Central memory CD4-positive, alpha-beta T cell (primary cell): ENCODE data around the gene RPL22L1.
"Not testable (repeated sequence)": the region's sequence is repeated elsewhere in the genome, so short reads cannot be mapped to it uniquely, and the experiment has no call there.

ENCODE experiments used
- DNase-seq: peaks from one replicate; pipeline ENCODE4 v3.0.0; 2022
- total RNA-seq, 3 experiments: gene quantifications; one replicate each; lab custom pipeline; 2026; lab: John Stamatoyannopoulos, UW

RPL22L1 gene
- total RNA-seq = 20.7 to 121 (median 50.2) reads per million in 3 experiments

DNA sequence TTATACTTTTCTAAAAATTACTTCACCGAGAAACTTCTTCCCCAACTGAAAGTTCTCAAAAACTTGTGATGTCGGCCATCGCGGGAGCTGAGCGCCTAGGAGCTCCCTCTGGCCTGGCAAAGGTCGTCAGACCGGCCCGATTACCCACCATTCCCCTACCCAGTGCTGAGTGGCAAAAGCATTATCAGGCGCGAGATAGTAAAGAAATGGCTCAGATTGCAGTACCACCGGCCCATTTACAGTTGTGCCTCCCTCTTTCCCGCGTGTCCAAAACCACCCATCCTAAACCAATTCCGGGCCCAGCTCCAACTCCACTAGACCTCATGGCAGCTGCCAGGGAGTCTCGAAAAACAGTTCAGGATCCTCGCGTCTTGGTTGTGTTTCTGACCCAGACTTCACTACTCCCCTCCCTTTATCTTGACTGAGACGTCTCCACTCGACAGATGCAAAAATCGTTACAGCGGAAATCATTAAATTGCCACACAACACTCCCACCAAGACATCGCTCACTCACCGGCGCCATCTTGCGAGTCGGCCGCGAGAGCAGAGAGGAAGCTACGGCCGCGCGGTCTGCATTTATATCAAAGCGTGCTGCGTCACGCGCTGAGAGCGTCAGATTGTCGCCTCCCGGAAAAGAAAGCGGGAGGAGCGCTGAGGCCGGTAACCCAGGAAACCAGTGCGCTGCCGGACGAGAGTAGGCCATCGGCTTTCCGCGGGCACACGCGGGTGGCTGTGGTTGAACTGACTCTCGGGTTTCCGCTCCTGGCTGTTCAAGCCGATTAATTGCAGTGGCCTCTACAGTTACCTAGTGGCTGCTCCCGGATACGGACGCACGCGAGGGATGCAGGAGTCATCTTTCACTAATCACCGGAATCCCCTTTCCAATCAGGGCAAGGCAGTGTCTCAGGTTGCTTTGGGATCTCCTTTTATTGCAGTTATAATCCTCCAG lies at the start of gene RPL22L1:
Gene RPL22L1 (minus strand): TSS at position 551 of the 949 bp plus-strand sequence. CDS start 28 bp downstream, at position 523.
- DNase-seq = peak; percentile 93

DNA sequence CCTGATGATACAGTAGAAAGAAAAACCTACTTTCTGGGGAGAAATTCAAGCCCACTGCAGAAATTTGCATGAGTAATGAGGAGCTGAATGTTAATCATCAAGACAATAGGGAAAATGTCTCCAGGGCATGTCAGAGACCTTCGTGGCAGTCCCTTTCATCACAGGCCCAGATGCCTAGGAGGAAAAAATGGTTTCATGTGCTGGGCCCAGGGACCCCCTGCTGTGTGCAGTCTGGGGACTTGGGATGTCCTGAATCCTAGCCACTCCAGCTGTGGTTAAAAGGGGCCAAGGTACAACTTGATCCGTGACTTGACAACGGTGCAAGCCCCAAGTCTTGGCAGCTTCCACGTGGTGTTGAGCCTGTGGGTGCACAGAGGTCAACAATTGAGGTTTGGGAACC lies 48.7 kb upstream of the RPL22L1 start:
- DNase-seq = no peak

DNA sequence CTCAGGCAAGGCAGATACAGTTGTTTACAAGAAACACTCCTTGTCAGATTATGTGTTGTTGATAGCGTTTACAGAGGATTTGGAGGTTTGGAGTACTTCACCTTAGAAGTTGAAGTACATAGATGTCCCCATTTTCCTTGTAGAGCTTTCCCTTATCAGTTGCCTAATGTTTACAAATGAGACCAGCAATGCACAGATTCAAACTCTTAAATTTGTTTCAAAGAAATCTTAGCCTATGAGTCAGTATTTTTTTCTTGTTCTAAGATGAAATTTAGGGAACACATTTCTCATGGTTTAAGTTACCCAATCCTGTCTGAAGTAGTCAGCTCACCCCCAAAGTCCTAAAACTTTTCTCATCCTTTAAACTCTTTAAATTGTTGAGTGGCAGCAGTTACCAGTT lies 44.7 kb upstream of the RPL22L1 start:
- no peak for DNase-seq

DNA sequence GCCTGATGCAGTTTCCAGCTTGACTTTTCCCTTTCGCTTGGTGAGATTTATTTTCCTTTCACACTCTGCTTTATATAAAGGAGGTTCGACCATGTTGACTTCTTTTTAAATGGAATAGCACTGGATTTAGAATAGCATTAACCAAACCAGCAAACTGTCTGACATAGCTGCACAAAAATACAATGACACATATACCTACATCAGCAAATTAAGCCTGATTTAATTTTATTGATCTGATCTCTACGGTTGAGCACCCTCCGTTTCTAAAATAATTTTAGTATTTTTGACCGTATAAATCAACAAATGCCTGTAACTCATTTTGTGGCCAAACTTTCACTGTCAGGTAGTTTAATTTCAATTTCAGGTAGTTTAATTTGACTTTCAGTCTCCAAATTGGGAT lies 44.2 kb upstream of the RPL22L1 start:
- no peak for DNase-seq

DNA sequence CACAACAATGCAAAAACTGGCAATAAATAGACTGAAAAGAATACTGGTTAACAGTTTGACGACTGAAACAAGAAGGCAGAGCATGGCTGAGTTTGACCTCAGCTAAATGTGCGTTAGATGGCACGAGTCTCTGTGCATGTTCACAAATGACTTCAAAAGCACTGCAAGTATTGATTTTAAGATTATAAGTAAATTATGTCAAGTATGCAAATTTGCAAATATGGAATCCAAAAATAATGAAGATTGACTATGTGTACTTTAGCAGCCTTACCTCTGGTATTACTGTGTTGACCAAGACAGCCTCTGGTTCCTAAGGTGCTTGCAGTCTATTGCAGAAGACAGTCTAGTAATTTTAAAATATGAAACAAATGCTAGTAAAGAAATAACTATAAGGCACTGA lies 41.1 kb upstream of the RPL22L1 start:
- no peak for DNase-seq

DNA sequence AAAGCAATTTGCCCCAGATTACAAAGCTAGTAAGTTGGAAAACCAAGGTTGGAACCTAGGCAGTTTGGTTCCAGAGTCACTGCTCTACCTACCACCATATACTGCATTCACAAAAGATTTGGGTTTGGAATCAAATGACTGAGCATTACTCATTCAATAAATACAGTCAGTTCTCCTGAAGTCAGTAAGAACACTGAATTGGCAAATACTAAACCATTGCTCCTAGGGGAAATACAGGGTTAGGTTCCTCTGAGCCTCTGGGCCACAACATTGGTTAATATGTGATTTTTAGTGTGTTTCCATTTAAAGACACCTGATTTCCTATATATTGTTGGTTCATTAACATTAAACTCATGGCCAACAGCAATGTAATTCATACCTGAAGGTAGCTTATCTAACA lies 40.5 kb upstream of the RPL22L1 start:
- DNase-seq = no peak

DNA sequence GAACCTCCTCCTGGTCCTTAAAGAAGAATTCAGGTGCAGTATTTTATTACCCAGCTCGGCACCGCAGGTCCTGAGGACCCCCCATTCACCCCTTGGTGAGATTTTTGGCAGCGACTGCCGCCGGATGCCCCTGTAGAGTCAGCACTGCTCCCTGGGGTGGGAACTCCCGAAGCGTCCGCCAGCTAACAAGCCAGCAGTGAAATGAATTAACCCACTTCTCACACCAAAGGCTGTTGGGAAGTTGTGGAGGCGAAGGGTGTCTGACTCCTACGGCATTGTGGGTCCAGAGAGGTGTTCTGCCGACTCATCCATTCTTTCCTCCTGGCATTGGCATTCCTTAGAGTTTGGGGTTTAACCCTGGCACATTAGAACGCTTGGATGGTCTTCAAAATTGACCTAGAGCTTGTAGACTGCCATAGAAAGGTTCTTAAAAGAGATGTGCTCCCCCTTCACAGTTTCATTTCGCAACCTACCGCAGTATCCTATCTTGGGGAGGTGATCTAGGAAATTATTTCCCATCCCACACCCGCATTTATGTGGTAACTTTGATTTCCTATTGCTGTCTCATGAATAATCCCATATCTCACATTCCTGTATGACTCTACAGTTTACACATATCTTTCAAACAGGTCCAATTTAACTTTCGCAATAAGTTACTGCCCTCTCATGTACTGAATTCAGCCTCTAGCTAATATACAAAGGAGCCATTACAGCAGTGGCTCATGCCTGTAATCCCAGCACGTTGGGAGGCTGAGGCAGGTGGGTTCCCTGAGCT lies 39.3 kb upstream of the RPL22L1 start:
- no peak for DNase-seq

DNA sequence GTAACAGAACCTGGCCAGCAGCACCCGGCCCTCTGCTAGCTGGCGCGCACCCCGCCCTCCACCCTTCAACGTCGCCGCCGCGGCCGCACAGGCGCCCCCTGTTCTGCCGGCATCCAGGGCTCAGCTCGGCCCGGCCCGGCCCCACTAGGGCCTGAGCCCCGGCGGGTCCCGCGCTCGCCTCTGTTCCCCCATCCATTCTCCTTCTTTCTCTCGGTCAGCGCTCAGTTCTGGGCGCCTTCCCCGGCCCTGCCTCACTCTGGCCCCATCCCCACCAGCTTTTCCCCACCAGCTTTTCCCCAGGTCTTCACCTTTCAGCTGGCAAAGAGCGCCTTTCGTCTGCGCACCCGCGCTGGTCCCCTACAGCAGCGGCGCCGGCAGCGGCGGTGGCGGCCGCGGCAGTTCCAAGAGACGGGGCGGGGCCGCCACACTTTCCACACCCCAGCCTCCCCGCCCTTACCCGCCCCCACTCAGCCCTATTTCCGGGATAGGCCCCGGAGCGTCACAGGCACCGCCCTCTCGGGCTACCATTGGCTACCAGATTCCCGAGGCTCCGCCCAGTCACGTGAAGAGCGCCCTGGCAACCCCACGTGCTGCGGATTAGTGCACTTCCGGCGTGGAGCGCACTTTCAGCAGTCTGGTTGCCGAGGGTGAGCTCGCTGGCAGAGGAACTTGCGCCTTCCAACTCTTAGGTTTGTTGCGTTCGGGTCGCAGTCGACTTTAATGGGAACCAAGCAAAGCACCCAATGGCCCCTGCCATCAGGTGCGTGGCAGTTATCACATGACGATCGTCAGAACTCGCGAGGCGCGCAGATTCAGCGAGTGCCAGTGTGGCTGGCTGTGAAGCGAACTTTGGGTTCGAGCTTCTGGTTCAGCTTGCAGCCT lies 38.5 kb upstream of the RPL22L1 start, which contains the start of gene EIF5A2:
Gene EIF5A2 (minus strand): TSS at position 403 of the 882 bp plus-strand sequence. CDS start 831 bp downstream, outside the sequence.
- peak; percentile 94 for DNase-seq

DNA sequence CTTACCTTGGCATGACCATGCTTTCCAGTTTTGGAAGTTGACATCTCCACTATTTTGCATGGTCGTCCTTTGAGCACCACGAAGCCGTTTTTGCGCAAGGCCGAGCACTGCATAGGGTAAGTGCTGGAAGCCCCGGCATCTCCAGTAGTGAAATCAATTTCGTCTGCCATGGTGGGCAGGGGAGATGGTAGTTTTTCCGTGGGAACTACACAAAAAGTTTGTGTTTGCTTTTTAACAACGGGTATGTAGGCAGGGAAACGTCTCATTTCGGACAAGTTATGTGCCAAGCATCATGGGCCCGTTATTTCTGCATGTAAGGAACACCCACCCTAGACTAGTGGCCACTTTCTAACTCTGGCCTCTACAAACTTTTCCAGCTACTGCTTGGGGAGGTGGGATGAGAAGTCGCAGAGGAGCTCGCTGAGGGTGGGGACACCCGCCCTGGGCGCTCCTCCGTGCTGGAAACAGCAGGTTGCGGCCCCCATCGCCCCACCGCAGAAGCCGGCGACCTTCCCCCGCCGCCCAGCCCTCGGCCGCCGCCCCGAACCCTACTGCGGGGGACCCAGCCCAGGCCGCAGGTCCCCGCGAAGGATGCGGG lies 37.7 kb upstream of the RPL22L1 start:
- DNase-seq = peak; percentile 8

DNA sequence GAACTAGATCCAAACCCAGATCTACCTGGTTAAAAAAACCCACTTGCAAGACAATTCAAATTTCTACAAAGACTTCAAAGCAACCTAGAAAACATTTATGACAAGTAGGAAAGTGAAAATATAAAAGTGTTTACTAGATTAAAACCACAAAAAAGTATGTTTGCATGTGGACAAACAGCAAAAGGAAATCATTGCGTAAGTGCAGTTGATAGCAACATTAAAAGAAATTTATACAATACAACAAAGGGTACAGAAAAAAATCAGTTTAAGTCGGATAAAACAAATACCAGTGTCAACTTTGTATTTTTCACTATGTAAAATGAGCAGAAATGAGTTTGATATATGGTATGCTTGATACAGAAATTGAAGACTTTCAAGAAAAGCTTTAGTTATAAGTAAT lies 35.9 kb upstream of the RPL22L1 start:
- DNase-seq = no peak

DNA sequence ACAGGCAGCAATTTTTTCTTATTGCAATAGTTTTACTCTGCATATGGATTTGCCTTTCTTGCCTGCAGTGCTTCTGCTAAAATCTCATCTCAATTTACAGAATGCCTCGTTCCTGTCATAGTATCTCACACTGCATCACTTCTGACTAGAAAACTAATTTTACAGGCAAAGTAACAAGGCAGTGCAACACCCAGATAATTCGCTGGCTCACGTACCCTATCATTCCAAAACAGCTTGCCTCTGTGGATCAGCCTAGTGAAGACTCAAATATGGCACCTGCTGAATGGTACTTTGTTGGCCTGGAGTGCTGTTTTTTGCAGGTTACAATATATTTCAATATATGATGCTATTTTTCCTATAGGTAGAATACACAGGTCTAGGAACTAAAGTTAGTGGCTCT lies 33.1 kb upstream of the RPL22L1 start:
- DNase-seq = no peak

DNA sequence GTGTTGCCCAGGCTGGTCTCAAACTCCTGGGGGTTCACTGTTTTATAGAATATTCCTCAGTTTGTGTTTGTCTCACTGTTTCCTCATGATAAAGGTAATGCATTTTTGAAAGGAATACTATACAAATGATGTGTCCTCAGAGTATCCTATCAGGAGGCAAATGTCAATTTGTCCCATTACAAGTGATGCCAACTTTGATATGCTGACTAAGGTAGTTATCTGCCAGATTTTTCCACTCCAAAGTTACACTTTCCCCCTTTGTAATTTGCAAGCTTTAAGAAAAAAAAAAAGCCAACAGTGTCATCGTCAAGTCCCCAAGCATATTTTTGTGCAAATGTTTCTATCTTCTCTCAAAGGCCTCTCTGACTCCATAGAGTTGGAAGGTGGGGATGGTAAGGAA lies 29.5 kb upstream of the RPL22L1 start:
- no peak for DNase-seq

DNA sequence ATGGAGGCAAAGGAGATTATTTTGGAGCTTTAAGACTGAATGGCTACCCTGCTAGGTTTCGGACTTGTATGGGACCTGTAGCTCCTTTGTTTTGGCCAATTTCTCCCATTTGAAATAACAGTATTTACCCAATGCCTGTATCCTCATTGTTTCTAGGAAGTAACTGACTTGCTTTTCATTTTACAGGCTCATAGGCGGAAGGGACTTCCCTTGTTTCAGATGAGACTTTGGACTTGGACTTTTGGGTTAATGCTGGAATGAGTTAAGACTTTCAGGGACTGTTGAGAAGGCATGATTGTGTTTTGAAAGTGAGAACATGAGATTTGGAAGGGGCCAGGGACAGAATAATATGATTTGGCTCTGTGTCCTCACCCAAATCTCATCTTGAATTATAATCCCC lies 28.0 kb upstream of the RPL22L1 start:
- DNase-seq = no peak

DNA sequence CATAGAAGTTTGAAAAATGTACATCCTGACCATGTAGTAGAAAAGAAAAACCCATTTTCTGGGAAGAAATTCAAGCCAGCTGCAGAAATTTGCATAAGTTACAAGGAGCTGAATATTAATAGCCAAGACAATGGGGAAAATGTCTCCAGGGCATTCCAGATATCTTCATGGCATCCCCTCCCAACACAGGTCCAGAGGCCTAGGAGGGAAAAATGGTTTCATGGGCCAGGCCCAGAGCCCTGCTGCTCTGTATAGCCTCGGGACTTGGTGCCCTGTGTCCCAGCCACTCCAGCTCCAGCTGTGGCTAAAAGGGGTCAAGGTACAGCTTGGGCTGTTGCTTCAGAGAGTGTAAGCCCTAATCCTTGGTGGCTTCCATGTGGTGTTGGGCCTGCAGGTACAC lies 27.2 kb upstream of the RPL22L1 start:
- not testable (repeated sequence) for DNase-seq

DNA sequence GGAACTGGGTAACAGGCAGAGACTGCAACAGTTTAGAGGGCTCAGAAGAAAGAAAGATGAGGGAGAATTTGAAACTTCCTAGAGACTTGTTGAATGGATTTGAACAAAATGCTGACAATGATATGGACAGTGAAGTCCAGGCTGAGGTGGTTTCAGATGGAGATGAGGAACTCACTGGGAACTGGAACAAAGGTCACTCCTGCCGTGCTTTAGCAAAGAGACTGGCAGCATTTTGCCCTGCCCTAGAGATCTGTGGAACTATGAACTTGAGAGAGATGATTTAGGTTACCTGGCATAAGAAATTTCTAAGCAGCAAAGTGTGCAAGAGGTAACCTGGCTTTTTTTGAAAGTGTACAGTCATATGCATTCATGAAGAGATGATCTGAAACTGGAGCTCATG lies 26.8 kb upstream of the RPL22L1 start:
- DNase-seq = no peak

DNA sequence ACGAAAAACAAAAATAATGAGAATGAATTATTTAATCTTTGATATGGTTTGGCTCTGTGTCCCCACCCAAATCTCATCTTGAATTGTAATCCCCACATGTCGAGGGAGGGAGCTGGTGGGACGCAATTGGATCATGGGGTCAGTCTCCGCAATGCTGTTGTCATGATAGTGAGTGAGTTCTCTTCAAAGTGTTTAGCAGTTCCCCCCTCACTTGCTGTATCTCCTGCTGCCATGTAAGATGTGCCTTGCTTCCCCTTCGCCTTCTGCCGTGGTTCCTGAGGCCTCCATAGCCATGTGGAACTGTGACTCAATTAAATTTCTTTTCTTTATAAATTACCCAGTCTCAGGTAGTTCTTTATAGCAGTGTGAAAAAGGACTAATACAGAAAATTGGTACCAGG lies 26.3 kb upstream of the RPL22L1 start:
- not testable (repeated sequence) for DNase-seq

DNA sequence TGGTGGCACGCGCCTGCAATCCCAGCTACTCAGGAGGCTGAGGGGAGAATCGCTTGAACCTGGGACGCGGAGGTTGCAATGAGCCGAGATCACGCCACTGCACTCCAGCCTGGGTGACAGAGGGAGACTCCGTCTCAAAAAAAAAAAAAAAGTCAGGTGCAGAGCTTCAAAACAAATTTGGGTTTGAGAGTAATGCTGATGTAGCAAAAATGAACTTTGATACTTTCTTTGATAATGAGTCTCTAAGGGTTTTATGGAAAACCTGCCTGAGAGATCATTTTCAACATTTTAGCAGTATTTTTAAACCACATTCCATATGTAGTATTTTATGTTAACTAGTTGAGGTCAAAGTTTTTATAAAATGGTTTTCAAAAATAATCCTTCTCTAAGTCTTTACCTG lies 23.9 kb upstream of the RPL22L1 start:
- no peak for DNase-seq

DNA sequence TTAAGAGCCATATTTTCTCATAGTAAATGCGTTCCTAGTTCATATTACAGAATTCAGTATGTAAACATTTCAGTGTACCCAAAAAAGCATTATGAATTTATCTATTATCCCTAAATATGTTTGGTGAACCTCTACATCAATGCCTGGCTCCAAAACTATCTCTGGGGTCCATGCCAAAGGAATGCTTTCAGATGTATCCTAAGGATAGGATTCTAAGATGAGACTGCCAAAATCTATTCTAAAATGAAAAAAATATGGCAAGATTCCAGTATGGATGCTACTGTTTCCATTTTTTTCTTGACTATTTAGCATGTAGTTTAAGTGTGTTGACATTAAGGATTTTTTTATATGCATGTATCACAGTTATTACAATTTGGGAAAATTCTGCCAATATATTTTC lies 19.6 kb upstream of the RPL22L1 start:
- no peak for DNase-seq

DNA sequence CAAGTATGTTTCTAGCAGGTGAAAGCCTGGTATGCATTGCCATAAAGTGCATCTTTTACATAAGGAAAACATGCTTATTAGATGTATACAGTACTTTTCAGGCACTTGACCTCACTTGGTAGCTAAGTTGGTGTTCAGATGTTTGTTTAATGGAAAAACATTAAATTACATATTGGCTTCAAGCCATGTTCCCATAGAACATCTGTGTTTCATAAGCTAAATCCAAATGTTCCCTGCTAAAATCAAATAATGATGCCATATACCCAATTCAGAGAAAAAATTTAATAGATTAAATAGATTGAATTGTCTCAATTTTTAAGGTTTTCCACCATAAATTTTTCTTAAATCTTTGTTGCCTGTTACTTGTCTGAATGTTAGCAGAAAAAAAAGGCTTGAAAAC lies 19.1 kb upstream of the RPL22L1 start:
- no peak for DNase-seq

DNA sequence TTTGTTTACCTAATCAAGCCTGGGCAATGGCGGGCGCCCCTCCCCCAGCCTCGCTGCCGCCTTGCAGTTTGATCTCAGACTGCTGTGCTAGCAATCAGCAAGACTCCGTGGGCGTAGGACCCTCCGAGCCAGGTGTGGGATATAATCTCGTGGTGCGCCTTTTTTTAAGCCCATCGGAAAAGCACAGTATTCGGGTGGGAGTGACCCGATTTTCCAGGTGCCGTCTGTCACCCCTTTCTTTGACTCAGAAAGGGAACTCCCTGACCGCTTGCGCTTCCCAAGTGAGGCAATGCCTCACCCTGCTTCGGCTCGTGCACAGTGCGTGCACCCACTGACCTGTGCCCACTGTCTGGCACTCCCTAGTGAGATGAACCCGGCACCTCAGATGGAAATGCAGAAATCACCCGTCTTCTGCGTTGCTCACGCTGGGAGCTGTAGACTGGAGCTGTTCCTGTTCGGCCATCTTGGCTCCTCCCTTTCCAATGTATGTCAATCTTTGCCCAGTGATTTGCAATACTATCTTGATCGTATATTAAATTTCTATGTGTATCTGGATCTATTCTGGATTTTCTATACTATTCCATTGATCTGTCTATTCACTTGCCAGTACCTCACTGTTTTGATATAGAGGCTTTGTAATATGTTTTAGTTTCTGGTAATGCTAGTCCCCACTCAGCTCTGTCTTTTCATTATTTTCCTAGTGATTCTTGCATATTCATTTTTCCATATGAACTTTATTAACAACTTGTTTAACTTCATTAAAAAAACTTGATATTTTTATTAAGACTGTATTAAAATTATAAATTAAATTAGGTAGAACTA lies 14.3 kb upstream of the RPL22L1 start:
- DNase-seq = not testable (repeated sequence)

DNA sequence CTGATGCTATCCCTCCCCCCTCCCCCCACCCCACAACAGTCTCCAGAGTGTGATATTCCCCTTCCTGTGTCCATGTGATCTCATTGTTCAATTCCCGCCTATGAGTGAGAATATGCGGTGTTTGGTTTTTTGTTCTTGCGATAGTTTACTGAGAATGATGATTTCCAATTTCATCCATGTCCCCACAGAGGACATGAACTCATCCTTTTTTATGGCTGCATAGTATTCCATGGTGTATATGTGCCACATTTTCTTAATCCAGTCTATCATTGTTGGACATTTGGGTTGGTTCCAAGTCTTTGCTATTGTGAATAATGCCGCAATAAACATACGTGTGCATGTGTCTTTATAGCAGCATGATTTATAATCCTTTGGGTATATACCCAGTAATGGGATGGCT lies 8.7 kb upstream of the RPL22L1 start:
- DNase-seq = not testable (repeated sequence)
